Stimulated activated naive CD8-positive, alpha-beta T cell treated with anti-CD3 and anti-CD28 coated beads, Interleukin-15, Interleukin-2, amounts not matched to agents 100 U/mL and 50 U/mL, for 24 hours (primary cell): ENCODE measurements around the gene RHOBTB3.

Experiments
- ATAC-seq: fragments of 150-1000 bp; cut with Tn5 transposase; one replicate; pipeline ENCODE4 v1.10.0; 2021
- DNase-seq: peaks from one replicate; pipeline ENCODE4 v3.0.0; 2021

Gene RHOBTB3

GRCh38 chr5:95763941-95764340, 32.8 kb downstream of the RHOBTB3 start:
- ATAC-seq (no peak), DNase-seq (no peak)

DNA sequence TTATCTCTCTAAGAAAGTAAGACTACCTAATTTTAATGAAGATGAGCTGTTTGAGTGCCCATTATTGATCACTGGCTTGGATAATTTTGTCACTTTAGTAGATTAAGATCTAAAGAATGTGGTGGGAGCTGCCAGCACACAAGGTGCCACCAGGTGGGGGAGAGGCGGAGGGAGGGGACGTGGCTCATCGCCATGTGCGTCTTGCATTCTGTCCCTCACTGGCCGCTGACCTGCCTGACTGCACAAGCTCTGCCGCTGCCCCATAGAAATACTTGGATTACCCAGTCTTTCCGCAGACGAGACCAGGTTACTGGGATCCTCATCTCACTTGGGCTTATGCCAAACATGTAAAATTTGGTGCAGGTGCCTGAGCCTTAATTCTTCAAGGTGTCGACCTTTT, 37.6 kb downstream of the RHOBTB3 start:
- ATAC-seq, result no peak
- DNase-seq, result no peak

- DNase-seq (no peak), ATAC-seq (no peak)
Observed at GRCh38 chr5:95770830-95771708, 39.9 kb downstream of the RHOBTB3 start.

GRCh38 chr5:95771892-95772291, 40.8 kb downstream of the RHOBTB3 start:
- no peak for ATAC-seq
- DNase-seq, result no peak

GRCh38 chr5:95773335-95774059, 42.4 kb downstream of the RHOBTB3 start:
- DNase-seq (no peak), ATAC-seq (no peak)

DNA sequence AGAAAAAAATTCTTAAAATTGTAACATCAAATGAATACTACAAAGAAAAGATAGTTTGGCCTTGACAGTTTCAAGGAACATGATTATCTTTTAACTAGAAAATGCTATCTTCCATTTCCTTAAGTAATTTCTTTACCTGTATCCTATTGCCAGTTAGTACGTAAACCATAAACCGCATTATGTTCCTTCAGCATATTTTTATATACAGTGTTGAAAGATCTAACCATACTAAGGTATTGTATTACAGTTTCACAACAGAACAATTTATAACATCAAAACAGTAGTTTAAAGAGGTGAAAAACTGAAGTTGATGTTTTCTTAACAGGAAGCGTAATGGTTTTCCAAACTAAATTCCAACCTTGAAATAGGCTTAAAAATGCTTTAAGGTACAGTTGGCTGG, 46.3 kb downstream of the RHOBTB3 start:
- DNase-seq (no peak), ATAC-seq (no peak)

DNA sequence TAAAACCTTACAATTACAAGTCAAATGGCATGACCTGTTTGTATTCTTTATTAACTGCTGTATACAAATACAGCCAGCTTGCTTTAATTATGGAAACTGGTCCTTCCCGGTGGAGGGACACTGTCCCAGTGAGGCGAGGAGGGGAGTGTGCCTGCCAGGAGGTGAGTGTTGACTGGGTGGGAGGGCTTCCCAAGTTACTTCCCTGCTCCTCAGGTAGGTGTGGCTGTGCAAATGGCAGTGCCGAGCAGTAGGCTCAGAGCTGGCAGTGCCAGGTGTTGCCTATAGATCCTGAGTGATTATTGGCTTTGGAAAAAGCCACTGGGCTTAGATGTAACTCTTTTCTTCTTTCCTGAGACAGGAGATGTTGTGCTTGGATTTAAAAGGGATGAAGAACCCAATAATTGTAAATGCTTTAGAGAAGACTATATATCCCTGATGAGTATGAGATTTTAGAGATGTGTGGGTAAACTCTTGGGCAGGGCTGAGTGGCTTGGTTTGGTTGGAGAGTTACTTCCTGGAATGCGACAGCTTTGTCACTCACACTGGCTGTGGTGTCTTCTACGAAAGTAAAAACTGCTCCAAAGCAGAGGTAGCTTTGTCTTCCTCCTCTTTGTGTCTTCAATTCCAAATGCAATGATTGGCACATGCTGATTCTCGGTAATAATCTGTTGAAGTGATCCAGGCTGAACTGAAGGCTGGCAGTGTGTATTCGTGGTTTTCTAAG, 47.7 kb downstream of the RHOBTB3 start:
- DNase-seq (no peak), ATAC-seq (no peak)

GRCh38 chr5:95779611-95780010, 48.5 kb downstream of the RHOBTB3 start:
- DNase-seq (no peak), ATAC-seq (no peak)

- ATAC-seq (no peak), DNase-seq (no peak)
Observed at GRCh38 chr5:95780597-95780996, 49.5 kb downstream of the RHOBTB3 start.

DNA sequence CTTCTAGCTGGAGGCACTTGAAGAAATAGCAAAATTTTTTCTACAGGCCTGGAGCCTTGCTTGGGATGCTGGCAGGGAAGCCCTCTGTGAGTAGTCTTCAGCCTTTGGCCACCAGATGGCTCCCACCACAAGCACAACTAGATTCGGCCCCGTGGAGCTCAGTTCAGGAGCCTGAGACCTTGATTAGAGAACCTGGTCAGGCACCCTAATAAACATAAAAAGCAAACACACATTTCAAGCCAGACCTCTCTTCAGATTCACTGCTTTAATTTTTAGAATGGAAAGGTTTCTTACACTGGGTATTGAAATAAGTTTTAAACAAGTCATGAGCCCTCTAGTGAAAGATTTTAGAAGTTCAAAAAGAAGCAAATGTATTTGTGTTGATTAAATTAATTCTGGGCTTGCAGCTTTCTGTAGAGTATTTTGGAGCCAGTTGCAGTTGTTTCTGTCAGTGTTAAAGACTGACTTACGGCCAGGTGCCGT, 50.0 kb downstream of the RHOBTB3 start:
- ATAC-seq (peak; percentile 99), DNase-seq (peak; percentile 73)

DNA sequence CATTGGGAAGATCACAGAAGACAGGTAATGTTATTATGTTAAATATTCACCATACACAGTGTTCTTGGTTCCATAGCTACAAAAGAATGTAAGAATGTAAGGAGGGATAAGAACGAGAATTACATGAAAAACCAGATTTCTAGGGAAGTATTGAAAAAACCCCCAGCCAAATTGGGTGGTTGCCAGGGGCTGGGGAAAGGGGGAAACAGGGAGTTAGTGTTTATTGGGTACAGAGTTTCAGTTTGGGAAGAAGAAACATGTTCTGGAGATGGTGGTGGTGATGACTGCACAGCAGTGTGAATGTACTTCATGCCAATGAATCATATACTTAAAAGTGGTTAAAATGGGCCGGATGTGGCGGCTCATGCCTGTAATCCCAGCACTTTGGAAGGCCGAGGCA, 51.0 kb downstream of the RHOBTB3 start:
- no peak for DNase-seq
- no peak for ATAC-seq

GRCh38 chr5:95783661-95784060, 52.5 kb downstream of the RHOBTB3 start:
- ATAC-seq, result no peak
- no peak for DNase-seq

DNA sequence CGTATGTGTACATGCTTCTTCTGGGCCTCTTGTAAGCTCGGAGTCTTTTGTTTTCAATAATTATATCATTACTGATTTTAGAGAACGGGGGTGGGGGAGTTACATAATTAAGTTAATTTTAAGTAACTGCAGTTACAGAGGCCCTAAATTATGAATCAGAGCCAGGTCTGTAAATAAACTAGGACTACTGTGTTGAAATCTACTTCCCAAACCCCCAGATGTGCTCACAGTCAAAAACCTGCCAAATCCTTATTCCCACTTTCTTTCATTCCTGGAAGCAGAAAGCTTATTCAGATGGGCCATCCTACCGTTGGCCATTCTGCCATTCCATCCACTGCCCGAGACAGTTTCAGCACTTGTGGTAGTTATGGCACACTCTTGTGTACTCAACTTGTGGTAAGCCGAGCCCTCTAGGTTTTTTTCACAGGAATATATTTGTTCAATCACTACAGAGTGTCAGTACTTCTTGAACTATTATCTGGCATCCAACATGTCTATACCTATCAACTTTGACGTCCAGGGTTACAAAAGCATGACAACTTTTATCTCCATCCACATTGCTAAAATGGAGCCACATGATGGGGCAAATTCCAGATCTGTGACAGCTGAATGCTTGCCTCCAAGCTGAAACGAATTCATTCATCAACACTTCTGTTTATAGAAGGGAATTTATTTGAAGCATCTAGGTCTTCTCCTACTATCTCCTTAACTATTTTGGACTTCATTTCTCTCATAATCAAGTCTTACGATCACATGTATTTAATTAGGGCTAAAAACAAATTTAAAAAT, 53.6 kb downstream of the RHOBTB3 start:
- DNase-seq (no peak), ATAC-seq (no peak)

DNA sequence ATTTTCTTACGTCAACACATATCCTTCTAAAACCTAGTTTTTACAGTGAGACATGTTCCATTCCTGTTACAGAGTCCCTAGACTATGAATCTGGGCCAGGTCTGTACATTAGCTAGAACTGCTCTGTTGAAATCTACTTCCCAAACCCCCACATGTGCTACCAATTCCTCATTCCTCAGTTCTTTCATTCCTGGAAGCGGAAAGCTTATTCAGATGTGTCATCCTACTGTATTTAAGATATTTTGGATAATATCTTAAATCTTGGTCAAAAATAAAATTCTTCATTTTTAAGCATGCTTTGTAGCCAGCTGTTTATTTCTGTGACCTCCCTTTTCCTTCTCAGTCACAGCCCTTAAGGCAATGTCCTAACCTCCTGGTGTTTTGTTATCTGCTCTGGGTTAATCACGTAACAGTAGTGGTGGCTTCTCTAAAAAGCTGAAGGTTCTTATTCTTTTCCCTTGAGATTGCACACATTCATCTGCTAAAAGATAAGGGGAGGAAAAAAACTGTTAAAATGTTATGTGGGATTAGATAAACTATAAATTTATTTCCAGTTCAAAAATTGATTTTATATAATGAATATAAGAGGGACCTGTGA, 55.8 kb downstream of the RHOBTB3 start:
- ATAC-seq (no peak), DNase-seq (no peak)

- DNase-seq (no peak), ATAC-seq (no peak)
Observed at GRCh38 chr5:95788493-95788892, 57.4 kb downstream of the RHOBTB3 start.

- no peak for ATAC-seq
- no peak for DNase-seq
Observed at GRCh38 chr5:95791751-95792150, 60.6 kb downstream of the RHOBTB3 start.

DNA sequence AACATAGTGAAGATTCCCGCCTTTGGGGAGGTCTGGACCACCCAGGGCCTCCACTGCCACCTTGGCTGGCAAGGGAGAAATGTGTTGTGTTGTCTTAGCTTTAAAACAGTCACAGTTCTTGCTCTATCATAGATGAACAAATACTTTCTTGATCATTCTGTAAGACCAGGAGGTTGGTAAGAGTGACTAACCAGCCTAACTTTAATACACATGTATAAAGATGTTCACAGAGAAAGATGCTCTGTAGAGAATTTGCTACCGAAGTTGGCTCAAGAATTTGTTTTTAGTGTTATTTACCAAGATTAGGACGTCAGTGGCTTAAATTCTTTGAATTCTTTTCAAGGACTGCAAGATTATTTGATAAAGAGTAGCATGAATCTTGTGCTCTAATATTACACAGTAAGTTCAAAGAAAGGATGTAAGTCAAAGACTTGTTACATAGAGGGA, 63.0 kb downstream of the RHOBTB3 start:
- no peak for ATAC-seq
- DNase-seq, result no peak

DNA sequence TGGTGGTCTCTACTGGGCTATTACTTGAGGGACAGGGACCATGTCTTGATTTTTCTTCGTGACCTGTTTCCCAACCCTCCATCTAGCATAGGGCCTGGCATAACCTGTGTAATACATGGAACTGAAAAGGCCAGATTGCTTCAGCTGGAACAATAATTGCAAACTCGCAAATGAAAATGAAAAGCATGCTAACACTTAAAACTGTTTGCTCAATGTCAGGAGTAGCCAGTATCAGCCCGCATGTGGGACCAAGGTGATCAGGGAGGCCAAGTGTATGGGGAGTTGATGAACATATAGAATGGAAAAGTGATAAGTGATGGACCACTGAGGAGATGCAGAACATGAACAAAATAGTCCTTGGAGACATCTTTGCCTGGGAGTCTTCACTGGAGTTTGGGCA, 66.2 kb downstream of the RHOBTB3 start:
- no peak for DNase-seq
- ATAC-seq, result no peak

GRCh38 chr5:95798048-95798447, 66.9 kb downstream of the RHOBTB3 start:
- no peak for ATAC-seq
- no peak for DNase-seq

- DNase-seq (no peak), ATAC-seq (no peak)
Observed at GRCh38 chr5:95798545-95798944, 67.4 kb downstream of the RHOBTB3 start.

GRCh38 chr5:95799191-95799835, 68.2 kb downstream of the RHOBTB3 start:
- DNase-seq (no peak), ATAC-seq (no peak)
